GM12878 (cell line): Measurements from ENCODE around the gene CACNA1S. TPM values are rescaled to one million over a fixed set of nuclear protein-coding genes. Genes with fewer than 3 reads are reported as not detected.

Experiments
- ATAC-seq: fragments of 200-7000 bp; cut with Tn5 transposase; 3 replicates; pipeline ENCODE4 v1.9.1; 2020; ENCODE audit warnings: mild to moderate bottlenecking, moderate library complexity
- BruUV-seq: library from RNA; stranded (reverse); fragments of 400-500 nt; replicated peaks from 2 replicates; lab custom pipeline; 2021; lab: Mats Ljungman, UMichigan
- CTCF ChIA-PET: fragments of 300-600 bp; sonication (Branson Sonifier 250); formaldehyde crosslinking; extraction: SDS; loops from one replicate; lab custom pipeline; 2021; ENCODE audit warnings: inconsistent platforms; lab: Yijun Ruan, JAX
- POLR2A ChIA-PET: fragments of 350-600 bp; formaldehyde crosslinking; extraction: SDS; loops from one replicate; lab custom pipeline; 2021; ENCODE audit warnings: inconsistent platforms; lab: Charles Lee
- RAD21 ChIA-PET: fragments of 300-600 bp; sonication (Branson Sonifier 250); formaldehyde crosslinking; loops from one replicate; lab custom pipeline; 2023; ENCODE audit warnings: antibody characterized with exemption; ENCODE audit not compliant: unreplicated experiment; lab: Charles Lee
- SMC1A ChIA-PET: fragments of 300-600 bp; sonication (Branson Sonifier 250); formaldehyde crosslinking; loops from one replicate; lab custom pipeline; 2023; ENCODE audit not compliant: unreplicated experiment, uncharacterized antibody; lab: Charles Lee
- DNase-seq: peaks from one replicate; pipeline ENCODE4 v3.0.0-alpha.2; 2011; ENCODE audit warnings: low read depth, low spot score
- FAIRE-seq: peaks from 3 replicates; lab custom pipeline; 2011; peaks lifted over from hg19 to GRCh38; lab: Jason Lieb, UNC
- H2AFZ ChIP-seq: 2 replicates; pipeline ENCODE4 v1.6.0; 2011; ENCODE audit warnings: low read depth, low read length, control low read depth; ENCODE audit not compliant: control insufficient read depth
- H3K27ac ChIP-seq: 2 replicates; pipeline ENCODE4 v1.5.1; 2011; ENCODE audit warnings: control low read depth; ENCODE audit not compliant: control insufficient read depth, insufficient read depth
- H3K27me3 ChIP-seq, 2 experiments: replicated peaks in 1 of 2; 2 replicates each; pipeline versions ENCODE4 v1.6.0 to v1.6.1; 2011; ENCODE audit warnings: low read length in 1 of 2; ENCODE audit not compliant: control insufficient read depth in 2 of 2, insufficient read depth in 2 of 2
- H3K36me3 ChIP-seq, 2 experiments: 2 replicates each; pipeline ENCODE4 v1.5.1; 2011; ENCODE audit warnings: low read length in 1 of 2; ENCODE audit not compliant: control insufficient read depth in 2 of 2, insufficient read depth in 2 of 2
- H3K4me1 ChIP-seq: 2 replicates; pipeline ENCODE4 v1.6.1; 2011; ENCODE audit warnings: mild to moderate bottlenecking, low read length, moderate library complexity, mixed read lengths; ENCODE audit not compliant: control insufficient read depth, insufficient read depth
- H3K4me2 ChIP-seq: 2 replicates; pipeline ENCODE4 v1.6.0; 2011; ENCODE audit warnings: control low read depth; ENCODE audit not compliant: control insufficient read depth, insufficient read depth
- H3K4me3 ChIP-seq: fragments of 200-600 bp; sonication (generic); 2 replicates; pipeline ENCODE4 v1.5.1; 2016
- H3K79me2 ChIP-seq: 2 replicates; pipeline ENCODE4 v1.6.0; 2011; ENCODE audit warnings: low read length; ENCODE audit not compliant: control insufficient read depth, insufficient read depth
- H3K9ac ChIP-seq: 2 replicates; pipeline ENCODE4 v1.8.0; 2011; ENCODE audit warnings: low read length, control low read depth, mixed read lengths; ENCODE audit not compliant: control insufficient read depth, insufficient read depth
- H3K9me3 ChIP-seq: replicated peaks from 3 replicates; pipeline ENCODE4 v1.5.1; 2011; ENCODE audit warnings: mild to moderate bottlenecking, low read length; ENCODE audit not compliant: control insufficient read depth, insufficient read depth
- H4K20me1 ChIP-seq: 2 replicates; pipeline ENCODE4 v1.6.0; 2011; ENCODE audit not compliant: control insufficient read depth, insufficient read depth
- BMI1 ChIP-seq: fragments of 450-650 bp; IDR thresholded peaks from 2 replicates; pipeline ENCODE4 v1.6.1; 2016; ENCODE audit warnings: mild to moderate bottlenecking, moderate library complexity, borderline replicate concordance
- BRCA1 ChIP-seq: IDR thresholded peaks from 2 replicates; pipeline ENCODE4 v1.6.1; 2011; ENCODE audit warnings: low read depth, low read length, improper control_type of control experiment
- FOXM1 ChIP-seq: IDR thresholded peaks from 2 replicates; pipeline ENCODE4 v1.6.1; 2012; ENCODE audit warnings: low read depth, mild to moderate bottlenecking, inconsistent platforms, low read length, moderate library complexity
- HDAC6 ChIP-seq: fragments of 200-600 bp; sonication (generic); IDR thresholded peaks from one replicate; pipeline ENCODE4 v1.8.0; 2017; ENCODE audit warnings: antibody characterized with exemption; ENCODE audit not compliant: unreplicated experiment
- JUND ChIP-seq: IDR thresholded peaks from 2 replicates; pipeline ENCODE4 v1.6.1; 2012; ENCODE audit warnings: low read depth, mild to moderate bottlenecking, low read length, improper control_type of control experiment, moderate library complexity
- KAT2A ChIP-seq: conservative IDR thresholded peaks from 2 replicates; pipeline ENCODE4 v1.6.1; 2011; ENCODE audit warnings: low read depth, low read length; ENCODE audit not compliant: control insufficient read depth
- MEF2A ChIP-seq: IDR thresholded peaks from 2 replicates; pipeline ENCODE4 v1.6.1; 2011; ENCODE audit warnings: low read depth, mild to moderate bottlenecking, low read length, moderate library complexity; ENCODE audit not compliant: insufficient read depth
- PRDM15 ChIP-seq: fragments of 450-650 bp; formaldehyde crosslinking; IDR thresholded peaks from 2 replicates; pipeline ENCODE4 v1.4.0; 2020; ENCODE audit warnings: mild to moderate bottlenecking, moderate library complexity
- RB1 ChIP-seq: fragments of 450-650 bp; formaldehyde crosslinking; IDR thresholded peaks from 2 replicates; pipeline ENCODE4 v1.6.1; 2017; ENCODE audit warnings: mild to moderate bottlenecking, borderline replicate concordance
- REST ChIP-seq: IDR thresholded peaks from 2 replicates; pipeline ENCODE4 v1.6.1; 2012; ENCODE audit warnings: mild to moderate bottlenecking, low read depth, low read length
- SMAD1 ChIP-seq: fragments of 450-650 bp; IDR thresholded peaks from 2 replicates; pipeline ENCODE4 v1.6.1; 2018; ENCODE audit warnings: mild to moderate bottlenecking, low read depth; ENCODE audit not compliant: partially characterized antibody
- TBL1XR1 ChIP-seq: IDR thresholded peaks from 2 replicates; pipeline ENCODE4 v1.6.1; 2012; ENCODE audit warnings: low read depth, low read length, improper control_type of control experiment
- WGBS: methylation state at CpG from one replicate; pipeline ENCODE4 v1.1.6; 2016; ENCODE audit warnings: low lambda C conversion rate; ENCODE audit not compliant: insufficient replicate concordance, insufficient coverage; ENCODE audit errors: missing lambda C conversion rate; 5-methylcytosine and 5-hydroxymethylcytosine counted together
- in situ Hi-C: fragments of 300-500 bp; cut with MboI; formaldehyde crosslinking; loops from 9 replicates; pipeline ENCODE4 v1.14.3; 2018; ENCODE audit warnings: mixed read lengths
- intact Hi-C: fragments of 100-400 bp; cut with micrococcal nuclease; formaldehyde crosslinking; loops from one replicate; pipeline ENCODE4 v1.14.2; 2022; ENCODE audit not compliant: unreplicated experiment
- polyA plus RNA-seq, 11 experiments: library from polyadenylated mRNA; depleted of rRNA in 4 of 11; unstranded in 6 of 11; stranded (reverse) in 5 of 11; fragments of >200 nt; fragmentation: Nextera tagmentation in 4 of 11; fragmentation: Illumina TruSeq in 1 of 11; extraction: Ambion mirVana in 4 of 11; extraction: Trizol in 1 of 11; gene quantifications; 1 replicate in 1 of 11; 2 replicates in 10 of 11; pipeline versions ENCODE4 v1.2.1 to v1.2.3, GENCODE V29; 2011 to 2016; ENCODE audit warnings: inconsistent platforms in 2 of 11, missing spikeins in 2 of 11, low read depth in 1 of 11
- total RNA-seq, 4 experiments: library from RNA; depleted of rRNA in 3 of 4; stranded (reverse); fragments of >200 nt in 3 of 4; fragmentation: Illumina TruSeq in 1 of 4; extraction: Trizol in 1 of 4; gene quantifications; 2 replicates each; pipeline versions ENCODE4 v1.2.1 to v1.2.3, GENCODE V29; 2013 to 2021

CACNA1S gene
- total and polyA plus RNA-seq, 10 of the 15 experiments (the other 5 are each of a cell fraction or from before 2014, with no cell fraction given): under 0.01 to 0.04 (median 0.02) TPM; not detected in 6

- Histone ChIP-seq H3K4me1 (no peaks in the 10 kb centered on the region), H3K4me2 (no peak overlapping the region), H3K36me3 (no peaks in the 10 kb centered on the region), H3K27me3 (no peaks in the 10 kb centered on the region), H3K9me3 (no peaks in the 10 kb centered on the region), H4K20me1 (no peaks in the 10 kb centered on the region), H3K4me3 (no peak overlapping the region), H3K27ac (no peak overlapping the region), H2AFZ (no peak overlapping the region), H3K79me2 (no peaks in the 10 kb centered on the region), H3K9ac (no peak overlapping the region)
- 55% methylated on average over 12 of the region's 12 CpGs for WGBS
- CTCF ChIA-PET: interaction anchor here (1.1 to 18.1 kb wide), 5 partner anchors 14 to 182 kb away, joined by 3 to 250 read pairs (median 5); partner anchors contain the start of gene KIF21B
- DNase-seq (no peak), ATAC-seq (no peak), FAIRE-seq (no peak)
- SMC1A ChIA-PET: interaction anchor here (0.6 to 1.9 kb wide), 7 partner anchors 9 to 477 kb away, joined by 3 to 11 read pairs (median 4); no protein-coding TSS in a partner anchor
- RAD21 ChIA-PET: interaction anchor here (0.6 to 12.4 kb wide), 7 partner anchors 8 to 65 kb away, joined by 3 to 128 read pairs (median 3); no protein-coding TSS in a partner anchor
- POLR2A ChIA-PET: interaction anchor here (0.6 to 2.0 kb wide), 5 partner anchors 10 to 208 kb away, joined by 3 to 6 read pairs (median 3); partner anchors contain the start of gene KIF21B
- in situ Hi-C loops (no loop called here), intact Hi-C loops (no loop called here)
- no TSS peak for BruUV-seq
- TF ChIP-seq RB1 (no peak), MEF2A (no peak), TBL1XR1 (no peak), SMAD1 (no peak), BMI1 (no peak), BRCA1 (no peak), HDAC6 (no peak), FOXM1 (no peak), PRDM15 (CRISPR knock-in tag) (no peak), KAT2A (no peak), JUND (no peak), REST (no peak)
Measured at GRCh38 chr1:201036188-201036842, 75.9 kb downstream of the CACNA1S start.
